Measurements from ENCODE around the gene SNX13.
"Not testable (repeated sequence)": the region's sequence is repeated elsewhere in the genome, so short reads cannot be mapped to it uniquely, and the experiment has no call there.

SNX13 gene

DNA sequence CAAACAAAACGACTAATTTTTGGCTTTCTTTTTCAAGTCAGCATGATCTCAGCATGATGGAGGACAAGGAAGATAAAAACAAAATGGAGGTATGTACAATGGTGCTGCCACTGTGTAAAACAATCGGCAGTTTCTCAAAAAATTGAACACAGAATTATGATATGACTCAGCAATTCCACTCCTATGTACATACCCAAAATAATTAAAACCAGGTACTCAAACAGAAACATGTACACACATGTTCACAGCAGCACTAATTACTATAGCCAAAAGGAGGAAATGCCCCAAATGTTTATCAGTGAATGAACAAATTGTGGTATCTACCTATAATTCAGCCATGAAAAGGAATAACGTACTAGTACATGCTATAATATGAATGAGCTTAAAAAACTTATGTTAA, 29.9 kb downstream of the SNX13 start:
- peak; percentile 14 for DNase-seq

DNA sequence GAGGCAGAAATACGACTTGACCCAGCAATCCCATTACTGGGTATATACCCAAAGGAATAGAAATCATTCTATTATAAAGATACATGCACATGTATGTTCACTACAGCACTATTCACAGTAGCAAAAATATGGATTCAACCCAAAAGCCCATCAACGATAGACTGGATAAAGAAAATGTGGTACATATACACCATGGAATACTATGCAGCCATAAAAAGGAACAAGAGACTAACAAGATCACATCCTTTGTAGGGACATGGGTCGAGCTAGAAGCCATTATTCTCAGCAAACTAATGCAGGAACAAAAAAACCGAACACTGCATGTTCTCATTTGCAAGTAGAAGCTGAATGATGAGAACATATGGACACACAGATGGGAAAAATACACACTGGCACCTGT, 31.0 kb downstream of the SNX13 start:
- DNase-seq, result not testable (repeated sequence)

DNA sequence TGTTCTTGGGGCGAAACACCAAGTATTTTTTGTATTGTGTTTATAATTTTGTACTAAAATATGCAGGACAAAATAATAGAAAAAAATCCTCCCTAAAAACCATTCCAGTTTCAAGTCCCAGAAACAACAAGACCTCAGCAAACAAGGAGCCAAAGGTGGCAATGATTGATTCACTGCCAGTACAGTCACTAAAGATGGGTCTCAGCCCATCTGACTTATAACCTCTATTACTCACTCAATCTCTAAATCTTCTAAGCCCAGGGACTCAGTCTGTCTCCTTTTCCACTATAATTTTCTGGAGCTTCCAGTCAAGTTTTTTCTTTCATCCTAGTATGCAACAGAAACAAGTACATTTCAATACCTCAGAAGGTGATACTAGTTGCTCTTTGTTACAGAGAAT, 33.3 kb downstream of the SNX13 start:
- no peak for DNase-seq

DNA sequence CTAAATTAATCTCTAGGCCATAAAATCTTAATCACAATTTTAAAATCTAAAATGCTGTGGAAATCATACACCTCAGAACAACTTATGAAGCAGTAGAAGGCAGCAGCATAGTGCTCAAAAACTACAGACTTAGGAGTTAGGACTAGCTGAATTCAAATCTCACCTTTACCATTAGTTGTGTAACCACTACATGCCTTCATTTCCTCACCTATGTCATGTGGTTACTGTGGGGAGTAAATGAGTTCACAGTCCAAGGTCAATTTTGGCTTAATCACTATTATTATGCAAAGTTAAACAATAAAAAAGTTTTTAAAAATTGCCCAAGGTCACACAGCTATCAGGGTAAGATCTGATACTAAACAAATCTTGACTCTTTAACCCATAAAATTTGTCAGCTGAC, 37.0 kb downstream of the SNX13 start:
- no peak for DNase-seq

DNA sequence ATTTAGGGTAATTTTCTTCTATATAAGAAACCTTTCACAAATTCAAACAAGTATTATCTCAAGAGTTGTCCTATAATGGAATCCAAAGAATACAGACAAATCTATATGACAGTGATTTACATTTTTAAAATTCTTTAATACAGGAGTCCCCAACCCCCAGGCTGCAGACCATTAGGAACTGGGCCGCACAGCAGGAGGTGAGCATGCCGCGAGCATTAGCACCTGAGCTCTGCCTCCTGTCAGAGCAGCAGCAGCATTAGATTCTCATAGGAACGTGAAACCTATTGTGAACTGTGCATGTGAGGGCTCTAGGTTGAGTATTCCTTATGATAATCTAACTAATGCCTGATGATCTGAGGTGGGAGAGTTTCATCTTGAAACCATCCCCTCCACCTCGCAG, 37.7 kb downstream of the SNX13 start:
- no peak for DNase-seq

DNA sequence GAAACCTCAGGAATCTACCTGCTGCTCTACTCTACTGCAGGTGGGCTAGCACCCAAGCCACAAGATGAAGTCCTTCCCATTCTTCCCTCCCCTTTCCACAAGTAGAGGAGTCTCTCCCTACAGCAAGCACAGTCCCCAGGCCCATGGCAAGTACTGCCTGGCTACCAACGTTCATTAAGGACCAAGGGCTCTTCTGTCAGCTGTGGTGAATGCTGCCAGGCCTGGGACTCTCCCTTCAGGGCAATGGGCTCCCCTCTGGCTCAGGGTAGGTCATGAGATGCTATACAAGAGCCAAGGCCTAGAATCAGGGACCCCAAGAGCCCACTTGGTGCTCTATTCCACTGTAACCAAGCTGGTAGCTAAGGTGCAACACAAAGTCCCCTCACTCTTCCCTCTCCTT, 39.8 kb downstream of the SNX13 start:
- DNase-seq, result no peak

DNA sequence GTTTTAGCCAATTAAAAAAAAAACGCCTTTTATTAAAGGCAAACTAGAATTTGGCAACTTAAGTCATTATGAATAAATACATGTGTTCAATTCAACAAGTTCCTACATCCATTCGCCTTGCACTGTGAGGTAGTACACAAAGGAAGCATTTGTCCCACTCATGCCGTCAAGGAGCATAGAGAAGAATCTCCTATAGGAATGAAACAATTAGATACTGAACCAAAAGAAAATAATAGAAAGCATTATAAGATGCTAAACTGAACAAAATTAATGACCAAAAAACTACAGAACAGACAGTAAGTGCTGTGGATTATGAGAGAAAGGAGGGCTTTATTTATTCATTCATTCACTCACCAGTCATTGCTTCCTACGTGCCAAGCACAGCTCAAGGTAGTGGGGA, 42.2 kb downstream of the SNX13 start:
- no peak for DNase-seq

DNA sequence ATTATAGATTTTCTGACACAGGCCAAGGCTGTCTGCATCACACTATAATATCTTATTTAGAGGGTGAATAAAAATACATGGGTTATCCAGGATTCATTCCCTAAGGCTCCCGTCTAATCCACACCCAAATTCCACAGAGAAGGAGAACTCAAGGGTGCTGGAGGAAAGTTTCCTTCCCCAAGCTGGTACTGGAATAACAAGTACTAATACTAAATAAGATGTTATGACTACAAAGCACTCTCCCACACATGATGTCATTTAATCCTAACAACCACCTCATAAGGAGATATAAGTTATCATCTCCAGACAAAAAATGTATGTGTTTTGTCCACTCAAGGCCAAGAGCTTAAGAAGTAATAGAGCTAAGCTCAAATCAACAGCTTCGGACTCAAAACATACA, 53.0 kb downstream of the SNX13 start:
- no peak for DNase-seq

DNA sequence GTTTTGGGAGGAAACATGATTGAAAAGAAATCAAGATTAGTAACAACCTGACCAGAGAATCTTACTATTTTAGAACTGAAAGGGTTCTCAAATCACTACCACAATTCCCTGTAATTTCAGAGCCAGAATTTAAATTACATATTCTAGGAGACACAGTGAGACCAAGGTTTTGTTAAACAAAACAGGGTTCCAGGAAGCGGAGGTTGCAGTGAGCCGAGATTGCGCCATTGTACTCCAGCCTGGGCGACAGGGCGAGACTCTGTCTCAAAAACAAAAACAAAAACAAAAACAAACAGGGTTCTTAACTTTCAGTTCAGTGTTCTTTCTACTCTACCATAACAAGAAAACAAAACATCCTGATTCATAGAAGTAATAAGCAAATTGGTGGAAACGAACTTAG, 57.6 kb downstream of the SNX13 start:
- DNase-seq, result no peak

DNA sequence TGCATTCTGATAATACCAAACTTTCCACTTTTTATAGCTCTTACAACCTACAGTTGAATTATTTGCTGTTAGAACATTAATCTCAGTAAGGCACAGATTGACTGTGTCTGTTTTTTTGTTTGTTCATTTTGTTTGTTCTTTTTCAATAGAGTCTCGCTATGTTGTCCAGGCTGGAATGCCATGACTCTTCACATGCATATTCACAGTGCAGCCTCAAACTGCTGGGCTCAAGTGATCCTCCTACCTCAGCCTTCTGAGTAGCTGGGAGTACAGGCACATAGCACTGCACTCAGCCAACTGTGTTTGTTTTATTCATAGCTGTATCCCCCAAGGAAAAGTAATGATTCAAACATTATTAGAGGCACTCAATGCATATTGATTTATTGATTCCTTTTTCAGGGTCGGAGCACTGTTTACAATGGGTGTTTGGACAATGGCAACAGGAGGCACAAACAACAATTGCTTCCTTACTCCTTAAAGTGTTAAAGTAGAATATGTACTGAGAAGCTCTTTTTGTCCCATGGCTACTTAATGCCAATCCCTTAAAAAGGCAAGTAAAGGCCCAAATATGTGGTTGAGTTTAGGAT, 61.1 kb downstream of the SNX13 start:
- no peak for DNase-seq

DNA sequence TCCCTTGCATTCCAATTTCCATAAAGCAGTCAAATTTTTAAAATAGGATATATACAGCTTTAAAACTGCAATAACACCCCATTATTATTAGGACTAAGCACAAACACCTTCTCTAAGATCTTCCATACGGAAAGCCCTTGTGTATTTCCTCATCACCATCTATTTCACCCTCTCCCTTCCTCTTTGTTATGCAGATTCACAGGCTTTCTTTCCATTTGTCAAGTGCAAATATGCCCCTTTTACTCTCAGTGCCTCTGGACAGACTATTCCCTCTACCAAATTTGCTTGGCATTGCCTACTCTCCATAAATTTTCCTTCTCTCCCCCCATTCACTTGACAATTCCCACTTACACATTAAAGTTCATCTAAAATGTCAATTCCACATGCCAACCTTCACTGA, 61.7 kb downstream of the SNX13 start:
- no peak for DNase-seq

DNA sequence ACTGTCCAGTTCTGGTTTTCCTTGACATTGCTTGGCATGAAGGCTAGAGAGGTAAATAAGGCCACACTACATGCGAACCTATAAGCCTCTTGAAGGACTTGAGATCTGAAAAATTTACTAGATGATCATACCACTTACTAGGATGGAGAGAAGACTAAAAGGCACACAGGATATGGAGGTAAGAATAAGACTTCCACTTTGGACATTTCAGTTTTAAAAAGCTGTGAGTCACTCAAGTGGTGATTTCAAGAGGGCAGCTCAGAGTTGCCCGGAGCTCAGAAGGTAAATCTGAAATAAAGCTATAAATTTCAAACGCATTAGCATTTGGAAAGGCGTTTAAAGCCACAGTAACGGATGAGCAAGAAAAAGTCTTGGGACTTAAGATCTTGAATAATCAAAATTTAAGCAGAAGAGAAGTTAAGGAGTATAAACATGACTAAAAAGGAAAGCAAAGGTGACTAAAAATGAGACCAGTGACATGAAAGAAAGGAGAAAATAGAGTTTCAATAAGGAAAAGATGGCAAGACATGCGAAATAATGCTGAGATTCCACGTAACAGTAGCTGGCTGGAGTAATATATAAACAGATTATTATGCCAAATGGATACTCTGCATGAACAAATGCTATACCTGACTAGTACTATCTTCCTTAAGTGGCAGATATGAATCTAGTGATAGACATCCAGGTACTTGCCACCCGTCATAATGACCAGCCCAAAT, 68.3 kb downstream of the SNX13 start:
- DNase-seq, result no peak

DNA sequence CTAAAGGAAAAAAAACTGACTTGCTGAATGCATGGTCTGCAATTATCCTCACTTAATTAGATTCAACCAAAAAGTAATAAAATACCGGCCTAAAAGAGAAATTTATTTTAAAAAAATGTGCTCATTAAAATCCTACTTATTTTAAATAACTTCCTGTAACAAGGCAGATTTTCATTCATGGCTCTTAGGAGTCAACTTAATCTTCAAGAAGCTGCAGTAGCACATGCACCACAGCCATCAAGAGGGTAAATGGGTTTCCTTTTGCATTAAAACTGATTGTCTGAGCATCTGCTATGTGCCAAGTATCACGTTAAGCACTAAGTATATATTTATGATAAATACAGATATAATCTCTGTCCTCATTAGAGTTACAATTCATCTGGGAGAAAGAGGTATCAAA, 69.9 kb downstream of the SNX13 start:
- DNase-seq, result no peak

DNA sequence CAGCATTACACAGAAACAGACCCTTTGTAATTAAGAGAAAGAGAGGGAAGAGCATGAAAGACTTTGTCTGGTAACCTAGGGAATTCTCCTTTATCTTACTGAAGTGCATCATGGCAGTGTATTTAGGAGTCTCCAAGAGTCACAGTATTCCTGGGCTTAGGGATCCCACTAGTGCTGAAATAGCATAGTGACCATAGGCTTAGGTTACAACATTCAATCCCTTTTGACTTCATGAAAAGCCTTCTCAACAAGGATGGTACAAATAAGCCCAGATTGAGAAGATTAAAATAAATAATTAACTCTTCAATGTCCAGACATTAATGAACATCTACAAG, 76.5 kb downstream of the SNX13 start:
- DNase-seq, result no peak

DNA sequence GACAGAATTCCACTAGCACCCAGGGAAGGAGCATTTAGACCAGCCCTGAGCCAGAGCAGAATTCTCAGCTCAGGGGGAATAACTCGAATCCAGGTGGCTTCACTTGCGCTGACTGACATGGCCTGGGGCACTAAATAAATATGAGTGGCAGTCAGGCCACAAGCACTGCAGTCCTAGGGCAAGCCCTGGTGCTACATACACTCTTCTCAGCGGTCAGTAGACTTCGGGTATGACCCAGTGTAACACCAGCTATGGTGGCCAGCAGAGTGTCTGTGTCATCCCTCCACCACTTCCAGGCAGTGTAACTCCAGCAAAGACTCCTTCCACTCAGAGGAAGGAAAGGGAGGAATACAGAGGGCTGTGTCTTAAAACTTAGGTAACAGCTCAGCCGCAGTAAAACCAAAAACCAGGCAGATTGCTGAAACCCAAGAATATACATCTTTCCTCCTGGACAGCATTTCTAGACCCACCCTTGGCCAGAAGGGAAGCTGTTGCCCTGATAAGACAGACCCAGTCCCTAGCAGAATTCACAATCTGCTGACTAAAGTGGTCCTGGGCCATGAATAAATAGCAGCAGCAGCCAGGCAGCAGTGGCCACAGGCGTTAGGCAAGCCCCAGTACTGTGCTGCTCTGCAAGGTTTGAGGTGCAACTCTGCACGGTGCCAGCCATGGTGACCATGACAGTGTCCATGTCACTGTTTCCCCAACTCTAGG, 77.0 kb downstream of the SNX13 start:
- DNase-seq, result no peak

DNA sequence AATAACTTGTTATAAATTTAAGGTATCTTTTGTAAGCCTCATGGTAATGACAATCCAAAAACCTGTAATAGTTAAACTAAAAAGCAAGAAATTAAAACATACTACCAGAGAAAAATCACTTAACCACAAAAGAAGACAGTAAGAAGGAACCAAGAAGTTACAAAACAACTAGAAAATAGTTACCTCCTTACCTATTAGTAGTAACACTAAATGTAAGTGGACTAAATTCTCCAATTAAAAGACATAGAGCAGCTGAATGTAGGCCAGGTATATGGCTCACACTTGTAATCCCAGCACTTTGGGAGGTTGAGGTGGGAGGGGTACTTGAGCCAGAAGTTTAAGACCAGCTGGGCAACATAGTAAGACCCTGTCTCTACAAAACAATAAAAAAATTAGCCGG, 84.0 kb downstream of the SNX13 start:
- DNase-seq, result no peak

DNA sequence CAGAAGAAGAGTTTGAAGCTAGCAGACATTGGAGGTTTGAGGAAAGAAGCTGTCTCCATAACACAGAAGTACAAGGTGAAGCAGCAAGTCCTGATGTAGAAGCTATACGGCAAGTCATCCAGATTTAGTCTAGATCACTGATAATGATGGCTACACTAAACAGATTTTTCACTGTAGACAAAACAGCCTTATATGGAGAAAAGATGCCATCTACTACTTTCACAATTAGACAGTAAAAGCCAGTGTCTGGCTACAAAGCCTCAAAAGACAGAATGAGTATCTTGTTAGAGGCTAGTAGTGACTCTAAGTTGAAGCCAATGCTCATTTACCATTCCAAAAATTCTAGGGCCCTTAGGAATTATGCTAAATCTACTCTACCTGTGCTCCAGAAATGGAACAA, 85.1 kb downstream of the SNX13 start:
- no peak for DNase-seq

DNA sequence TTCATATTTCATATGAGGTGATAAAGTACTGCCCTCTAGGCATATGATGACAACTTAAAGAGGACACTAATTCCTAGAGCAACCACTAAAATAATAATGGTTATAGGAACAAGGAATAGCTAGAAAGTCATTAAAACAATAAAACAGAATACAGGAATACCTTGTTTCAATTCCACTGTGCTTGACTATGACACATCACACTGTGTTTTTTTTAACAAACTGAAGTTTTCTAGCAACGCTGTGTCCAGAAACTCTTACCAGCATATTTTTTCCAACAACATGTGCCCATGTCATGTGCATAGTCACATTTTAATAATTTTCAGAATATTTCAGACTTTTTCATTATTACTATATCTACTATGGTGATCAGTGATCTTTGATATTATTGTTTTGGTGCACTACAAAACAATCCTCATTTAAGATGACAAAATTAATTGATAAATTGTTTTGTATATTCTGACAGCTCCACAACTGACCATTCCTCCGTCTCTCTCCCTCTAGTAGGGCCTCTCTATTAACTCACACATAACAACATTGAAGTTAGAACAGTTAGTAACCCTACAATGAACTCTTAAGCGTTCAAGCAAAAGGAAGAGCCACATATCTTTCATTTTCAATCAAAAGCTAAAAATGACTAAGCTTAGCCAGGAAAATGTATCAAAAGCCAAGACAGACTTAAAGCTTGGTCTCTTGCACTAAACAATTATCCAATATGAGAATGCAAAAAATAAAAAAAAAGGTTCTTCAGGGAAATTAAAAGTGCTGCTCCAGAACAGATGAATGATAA, 85.8 kb downstream of the SNX13 start:
- no peak for DNase-seq

DNA sequence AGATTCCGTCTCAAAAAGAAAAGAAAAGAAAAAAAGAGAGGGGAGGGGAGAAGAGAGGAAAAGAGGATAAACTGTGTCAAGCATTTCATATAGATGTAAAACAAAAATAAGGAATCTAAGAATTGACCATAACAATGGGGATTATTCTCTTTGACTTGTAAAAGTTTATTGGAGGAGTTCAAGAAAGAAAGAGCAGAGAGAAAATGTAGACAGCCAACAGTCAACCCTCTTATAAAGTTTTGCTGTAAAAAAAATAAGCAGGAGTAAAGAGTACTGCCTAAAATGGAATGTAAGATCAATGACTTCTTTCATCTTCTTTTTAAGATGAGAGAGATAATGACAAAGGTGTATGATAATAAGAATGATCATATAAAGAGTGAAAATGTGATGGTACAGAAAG, 87.9 kb downstream of the SNX13 start:
- no peak for DNase-seq

DNA sequence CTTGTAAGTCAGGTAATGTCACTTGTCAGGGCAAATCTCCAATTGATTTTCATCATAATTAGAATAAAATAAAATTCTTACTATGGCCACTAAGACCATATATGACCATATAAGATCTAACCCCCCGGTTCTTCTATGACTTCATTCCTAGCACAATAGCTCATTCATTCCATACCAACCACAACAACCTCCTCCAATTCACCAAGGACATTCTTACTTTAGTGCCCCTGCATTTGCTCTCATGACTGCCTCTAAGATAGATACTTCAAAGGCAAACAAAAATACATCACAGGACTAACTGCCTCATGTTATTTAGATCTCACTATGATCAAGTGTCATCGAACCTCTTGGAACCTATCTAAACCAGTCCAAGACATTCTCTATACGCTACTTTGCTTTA, 90.8 kb downstream of the SNX13 start:
- peak; percentile 84 for DNase-seq

DNA sequence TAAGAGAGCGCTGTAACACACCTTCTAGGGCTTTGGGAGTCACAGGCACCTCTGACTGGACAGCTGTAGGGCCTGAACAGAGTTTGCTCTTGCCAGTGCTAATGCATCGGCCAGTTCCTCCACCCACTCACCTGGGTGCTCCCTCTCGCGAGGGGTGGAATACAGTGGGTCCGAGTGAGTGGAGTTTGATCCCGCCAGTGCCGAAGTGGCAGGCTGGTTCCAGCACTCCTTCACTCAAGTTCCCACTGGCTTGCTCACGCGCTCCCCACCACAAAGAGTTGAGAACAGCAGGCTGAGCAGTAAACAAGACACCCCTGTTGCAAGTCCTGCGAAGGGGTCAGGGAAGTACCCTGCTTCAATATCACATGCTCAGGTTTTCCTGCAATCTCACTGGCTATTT, 91.8 kb downstream of the SNX13 start:
- no peak for DNase-seq

DNA sequence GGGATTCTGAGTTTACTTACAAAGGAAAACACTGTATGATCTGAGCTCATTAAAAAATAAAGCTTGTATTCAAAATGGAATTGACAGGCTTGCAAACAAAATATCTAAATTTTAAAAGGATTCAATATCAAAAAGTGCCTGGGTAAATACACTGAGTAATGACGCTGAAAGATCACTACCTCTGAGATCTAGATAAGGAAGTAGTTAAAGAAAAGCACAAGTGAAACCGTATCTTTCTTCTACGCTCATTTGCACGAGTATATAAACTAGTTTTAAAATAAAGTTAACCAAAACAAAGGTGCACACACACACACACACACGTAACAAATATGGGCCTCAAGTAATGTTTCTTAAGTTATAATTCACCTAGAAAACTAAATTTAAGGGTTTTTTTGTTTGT, 93.4 kb downstream of the SNX13 start:
- no peak for DNase-seq

DNA sequence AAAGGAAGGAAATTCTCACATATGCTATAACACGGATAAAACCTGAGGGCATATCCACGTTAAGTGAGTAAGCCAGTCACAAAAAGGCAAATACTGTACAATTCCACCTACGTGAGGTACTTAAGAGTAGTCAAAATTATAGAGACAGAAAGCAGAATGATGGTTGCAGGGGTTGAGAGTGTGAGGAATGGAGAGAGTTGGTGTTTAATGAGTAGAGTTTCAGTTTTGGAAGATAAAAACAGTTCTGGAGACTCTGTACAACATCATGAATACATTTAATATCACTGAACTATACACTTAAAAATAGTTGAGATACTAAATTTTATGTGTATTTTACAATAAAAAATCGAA, 95.1 kb downstream of the SNX13 start:
- no peak for DNase-seq
